Activated naive CD4-positive, alpha-beta T cell treated with anti-CD3 and anti-CD28 coated beads, Interleukin-2, amount 50 U/mL, for 72 hours (primary cell): ENCODE measurements around the gene KCNK7. TPM values are rescaled to one million over a fixed set of nuclear protein-coding genes. Genes with fewer than 3 reads are reported as not detected.

Experiments
- ATAC-seq, 2 donors: fragments of 150-1000 bp; cut with Tn5 transposase; 2 replicates each; pipeline ENCODE4 v1.10.0; 2021; ENCODE audit warnings: mild to moderate bottlenecking in 2 of 2, moderate library complexity in 2 of 2
- DNase-seq, 2 donors: peaks; one replicate each; pipeline ENCODE4 v3.0.0; 2021 to 2022; ENCODE audit warnings: low spot score in 2 of 2
- H3K27ac Mint-ChIP-seq, 2 donors: one replicate each; pipeline ENCODE4 v1.8.0; 2022; ENCODE audit warnings: mild to moderate bottlenecking in 2 of 2, mixed read lengths in 2 of 2
- H3K36me3 Mint-ChIP-seq, 2 donors: one replicate each; pipeline ENCODE4 v1.8.0; 2022; ENCODE audit warnings: mixed read lengths in 2 of 2
- H3K9me3 Mint-ChIP-seq, 2 donors: one replicate each; pipeline ENCODE4 v1.8.0; 2022; ENCODE audit warnings: mixed read lengths in 2 of 2
- total RNA-seq, 2 donors: library from RNA; stranded (reverse); gene quantifications; one replicate each; pipeline ENCODE4 v1.2.3, GENCODE V29; 2022

The KCNK7 gene
- total RNA-seq, 2 donors from 2014 or later, result 0.66 to 0.74 TPM

DNA sequence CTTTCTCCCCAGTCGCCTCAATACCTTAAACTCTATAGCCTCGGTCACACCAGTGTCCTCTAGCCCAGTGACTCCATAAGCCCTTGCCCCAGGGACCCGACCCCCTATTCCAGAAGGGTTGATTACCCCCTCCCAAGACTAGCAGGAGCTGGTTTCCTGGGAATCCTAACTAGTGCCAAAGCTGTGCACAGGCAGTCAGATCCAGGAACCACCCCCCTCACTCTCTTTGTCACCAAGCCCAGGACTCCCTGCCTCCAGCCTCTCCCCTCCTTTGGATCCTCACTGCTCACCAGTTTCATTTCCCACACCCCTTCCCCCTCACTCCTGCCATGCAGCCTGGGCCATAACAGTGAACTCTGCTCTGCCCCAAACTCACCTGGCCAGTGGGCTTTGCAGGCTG lies 47.2 kb downstream of the KCNK7 start:
- H3K9me3 Mint-ChIP-seq, result no peaks in the 10 kb centered on the region
- ATAC-seq (no peak), DNase-seq (no peak)
- peak overlapping the region in 1 of 2 donors; percentile 88 for H3K27ac Mint-ChIP-seq
- H3K36me3 Mint-ChIP-seq, result peaks cover 0 to 22% of the 10 kb centered on the region in 2 donors

DNA sequence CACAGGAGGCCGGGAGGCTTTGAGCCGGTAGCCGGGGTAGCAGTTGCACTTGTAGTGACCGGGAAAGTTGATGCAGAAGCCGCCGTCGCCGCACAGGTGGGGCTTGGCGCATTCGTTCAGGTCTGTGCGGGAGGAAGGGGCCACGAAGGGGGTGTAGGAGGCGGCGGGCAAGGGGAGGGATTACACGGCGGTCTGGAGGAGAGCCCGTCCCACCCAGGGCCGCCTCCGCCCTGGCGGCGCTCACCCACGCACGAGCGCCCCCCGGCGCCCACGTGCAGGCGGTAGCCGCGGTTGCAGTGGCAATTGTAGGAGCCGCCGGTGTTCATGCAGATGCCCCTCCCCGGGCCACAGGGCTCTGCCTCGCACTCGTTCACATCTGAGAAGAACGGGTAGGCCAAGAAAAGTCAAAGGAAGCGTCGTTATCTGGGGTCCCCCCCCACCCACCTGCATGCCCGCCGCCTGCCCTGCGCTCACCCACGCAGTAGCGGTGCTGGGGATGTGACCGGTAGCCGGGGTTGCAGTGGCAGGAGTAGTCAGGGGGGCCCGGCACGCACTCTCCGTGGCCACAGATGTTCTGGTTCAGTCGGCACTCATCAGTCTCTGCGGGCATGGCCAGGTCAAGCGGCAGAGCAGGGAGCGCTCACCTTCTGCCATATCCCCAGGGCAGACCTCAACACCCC lies 48.0 kb downstream of the KCNK7 start:
- no peaks in the 10 kb centered on the region for H3K9me3 Mint-ChIP-seq
- H3K36me3 Mint-ChIP-seq, result peaks cover 0 to 22% of the 10 kb centered on the region in 2 donors
- no peak for DNase-seq
- H3K27ac Mint-ChIP-seq, result no peak overlapping the region
- ATAC-seq, result no peak

DNA sequence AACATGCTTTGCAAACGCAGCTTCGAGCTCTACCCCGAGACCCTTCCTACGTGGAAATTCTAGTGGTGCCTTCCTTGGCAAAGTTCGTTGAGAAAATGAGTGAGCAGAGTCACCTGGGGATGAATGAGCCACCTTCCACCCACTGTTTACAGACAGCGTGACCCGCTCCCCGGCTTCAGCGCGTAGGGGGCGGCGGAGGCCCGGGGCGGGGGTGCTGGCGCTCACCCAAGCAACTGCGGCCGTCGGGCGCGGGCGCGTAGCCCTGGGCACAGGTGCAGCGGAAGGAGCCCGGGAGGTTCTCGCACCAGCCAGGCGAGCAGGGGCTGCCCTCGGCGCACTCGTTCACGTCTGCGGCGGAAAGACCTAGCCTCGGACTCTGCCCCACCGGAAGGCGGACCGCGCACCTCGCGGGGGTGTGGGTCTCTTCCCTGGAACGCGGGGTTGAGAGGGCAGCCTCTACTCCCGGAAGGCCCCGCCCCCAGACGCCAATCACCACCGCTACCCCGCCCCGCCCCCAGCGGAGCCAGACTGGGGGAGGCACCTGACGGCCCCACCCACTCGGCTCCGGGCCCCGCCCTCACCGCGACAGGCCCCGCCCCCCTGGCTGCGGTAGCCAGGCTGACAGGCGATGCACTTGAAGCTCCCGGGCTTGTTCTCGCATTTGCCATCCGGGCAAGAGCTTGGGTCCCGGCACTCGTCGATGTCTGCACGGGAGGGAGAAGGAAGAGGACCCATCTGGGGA lies 49.2 kb downstream of the KCNK7 start:
- Mint-ChIP-seq H3K27ac (peak overlapping the region in 1 of 2 donors; percentile 84), H3K9me3 (no peaks in the 10 kb centered on the region), H3K36me3 (peaks cover 0 to 16% of the 10 kb centered on the region in 2 donors)
- peak; percentile 96 to 100 for DNase-seq
- peak; percentile 84 to 92 for ATAC-seq

DNA sequence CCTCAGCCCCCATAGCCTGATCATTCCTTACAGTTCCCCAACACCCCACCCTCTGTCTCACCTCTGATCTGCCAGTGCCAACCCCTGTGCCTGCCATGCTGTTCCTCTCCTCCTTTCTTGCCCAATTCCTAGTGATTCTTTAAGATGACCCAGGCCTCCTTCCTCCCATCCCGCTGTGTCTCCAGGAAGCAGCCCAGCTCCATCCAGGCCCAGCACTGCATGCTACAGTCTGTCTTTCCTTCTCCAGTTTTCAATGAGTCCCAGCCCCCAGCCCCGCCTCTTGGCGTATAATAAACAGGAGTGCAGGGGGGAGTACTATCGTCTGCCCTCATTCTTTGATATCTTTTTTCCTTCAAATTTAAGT lies 49.8 kb downstream of the KCNK7 start:
- peak overlapping the region in 1 of 2 donors; percentile 84 for H3K27ac Mint-ChIP-seq
- H3K9me3 Mint-ChIP-seq, result no peaks in the 10 kb centered on the region
- peaks cover 0 to 10% of the 10 kb centered on the region in 2 donors for H3K36me3 Mint-ChIP-seq
- ATAC-seq (peak in 1 of 2 donors; percentile 0), DNase-seq (no peak)

Other genes starting within 250 kb of the KCNK7 start
- 1 to 10 TPM in 1 of 2 donors, under 1 TPM in 1; 0.76 to 4.0 TPM for gene TIGD3, start 241.0 kb downstream of the KCNK7 start, total RNA-seq
- gene SLC25A45, start 213.2 kb downstream of the KCNK7 start, total RNA-seq, result 10 to 100 TPM in 1 of 2 donors, 1 to 10 TPM in 1; 9.7 to 18.5 TPM
- gene FRMD8, start 209.2 kb downstream of the KCNK7 start, total RNA-seq, result 10 to 100 TPM; 39.7 to 53.4 TPM
- gene NEAT1, start 173.0 kb downstream of the KCNK7 start, total RNA-seq, result 1,000 to 10,000 TPM in 1 of 2 donors, 100 to 1,000 TPM in 1; 836 to 2,329 TPM
- gene MALAT1, start 96.8 kb downstream of the KCNK7 start, total RNA-seq, result over 10,000 TPM in 1 of 2 donors, 1,000 to 10,000 TPM in 1; 7,127 to 16,609 TPM
- gene SCYL1, start 70.7 kb downstream of the KCNK7 start, total RNA-seq, result 10 to 100 TPM; 74.3 to 93.2 TPM
- gene LTBP3, start 37.4 kb downstream of the KCNK7 start, total RNA-seq, result 10 to 100 TPM; 66.6 to 90.4 TPM
- 10 to 100 TPM; 35.9 to 44.3 TPM for gene ZNRD2, start 25.3 kb downstream of the KCNK7 start, total RNA-seq
- 10 to 100 TPM; 32.6 to 47.1 TPM for gene FAM89B, start 23.3 kb downstream of the KCNK7 start, total RNA-seq
- 100 to 1,000 TPM; 101 to 144 TPM for gene EHBP1L1, start 19.7 kb downstream of the KCNK7 start, total RNA-seq
- gene MAP3K11, start 18.4 kb upstream of the KCNK7 start, total RNA-seq, result 10 to 100 TPM; 73.6 to 76.5 TPM
- 10 to 100 TPM; 34.8 to 48.1 TPM for gene PCNX3, start 20.0 kb upstream of the KCNK7 start, total RNA-seq
- 100 to 1,000 TPM; 185 to 203 TPM for gene SIPA1, start 42.3 kb upstream of the KCNK7 start, total RNA-seq
- 10 to 100 TPM; 81.7 to 97.8 TPM for gene RELA, start 67.1 kb upstream of the KCNK7 start, total RNA-seq
- gene KAT5, start 116.5 kb upstream of the KCNK7 start, total RNA-seq, result 100 to 1,000 TPM in 1 of 2 donors, 10 to 100 TPM in 1; 61.4 to 106 TPM
- 10 to 100 TPM; 40.9 to 93.0 TPM for gene RNASEH2C, start 125.0 kb upstream of the KCNK7 start, total RNA-seq
- 10 to 100 TPM; 10.6 to 25.9 TPM for gene AP5B1, start 185.2 kb upstream of the KCNK7 start, total RNA-seq
- 1 to 10 TPM in 1 of 2 donors, not detected in 1; 1.6 TPM for gene OVOL1, start 191.3 kb upstream of the KCNK7 start, total RNA-seq
- 1 to 10 TPM; 3.8 to 5.0 TPM for gene SNX32, start 238.2 kb upstream of the KCNK7 start, total RNA-seq